ENCODE data around the gene CHST8. TPM values are rescaled to one million over a fixed set of nuclear protein-coding genes. Genes with fewer than 3 reads are reported as not detected.

Gene CHST8, protein sequence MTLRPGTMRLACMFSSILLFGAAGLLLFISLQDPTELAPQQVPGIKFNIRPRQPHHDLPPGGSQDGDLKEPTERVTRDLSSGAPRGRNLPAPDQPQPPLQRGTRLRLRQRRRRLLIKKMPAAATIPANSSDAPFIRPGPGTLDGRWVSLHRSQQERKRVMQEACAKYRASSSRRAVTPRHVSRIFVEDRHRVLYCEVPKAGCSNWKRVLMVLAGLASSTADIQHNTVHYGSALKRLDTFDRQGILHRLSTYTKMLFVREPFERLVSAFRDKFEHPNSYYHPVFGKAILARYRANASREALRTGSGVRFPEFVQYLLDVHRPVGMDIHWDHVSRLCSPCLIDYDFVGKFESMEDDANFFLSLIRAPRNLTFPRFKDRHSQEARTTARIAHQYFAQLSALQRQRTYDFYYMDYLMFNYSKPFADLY
- total RNA-seq (1 to 10 TPM in 1 of 2 donors, under 1 TPM in 1; 0.96 to 1.4 TPM), polyA plus RNA-seq (under 1 TPM in 1 of 2 donors, not detected in 1; 0.36 TPM)
- long read RNA-seq, donor 1, partial matches to known transcripts = 2 of 7 reads
- long read RNA-seq, donor 1, other reads (novel, unspliced or antisense) = 1 of 7 reads
- long read RNA-seq, donor 2, partial matches to known transcripts = 0 of 1 reads
- long read RNA-seq, donor 2, other reads (novel, unspliced or antisense) = 0 of 1 reads

DNA sequence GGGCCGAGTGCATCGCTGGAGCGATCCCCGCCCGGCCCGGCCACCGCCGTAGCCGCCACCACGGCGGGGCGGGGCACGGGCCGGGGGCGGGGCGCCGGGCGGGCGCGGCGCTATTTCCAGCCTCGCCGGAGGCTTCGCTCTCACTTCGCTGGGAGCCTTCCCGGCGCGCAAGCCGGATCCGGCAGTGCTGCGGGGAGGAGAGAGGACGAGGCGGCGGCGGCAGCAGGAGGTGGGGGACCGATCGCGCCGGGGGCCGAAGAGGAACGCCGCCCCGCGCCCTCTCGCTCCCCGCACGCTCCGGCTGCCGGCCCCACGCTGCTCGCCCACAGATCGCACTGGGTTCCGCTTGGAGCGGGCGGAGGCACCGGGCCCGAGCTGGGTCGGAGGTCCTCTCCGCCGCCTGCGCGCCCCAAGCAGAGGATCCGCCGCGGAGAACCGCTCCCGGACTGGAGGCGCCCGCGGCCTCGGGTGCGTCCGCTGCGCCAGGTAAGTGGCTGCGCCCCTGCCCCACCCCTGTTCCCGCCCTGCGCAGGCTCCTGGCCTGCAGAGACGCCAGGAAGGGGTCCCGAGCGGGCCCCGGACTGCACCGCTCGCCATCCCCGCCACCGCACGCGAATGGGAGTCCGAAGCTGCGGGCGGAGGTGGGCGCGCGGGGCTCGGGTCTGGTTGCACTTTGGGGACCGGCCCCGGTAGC is at the start of gene CHST8:
Gene CHST8 (plus strand): TSS at position 143 of the 694 bp plus-strand sequence. CDS start 67,309 bp downstream, outside the sequence.
- no peaks in the 10 kb centered on the region for H3K9me3 ChIP-seq (ENCODE audit: control insufficient read depth, low read length)
- no peaks in the 10 kb centered on the region for H3K4me1 ChIP-seq (ENCODE audit: control insufficient read depth in 1 of 2, insufficient read depth in 2 of 2, low read length in 2 of 2)
- peak within 1 kb of the TSS in 1 of 2 donors; percentile 22 for H3K4me3 ChIP-seq (ENCODE audit: low read length in 2 of 2)
- intact Hi-C loops (cut with DNase I) = no loop called here
- H3K36me3 ChIP-seq (ENCODE audit: control insufficient read depth in 1 of 2, insufficient read depth in 2 of 2, low read length in 1 of 2) = no peaks in the 10 kb centered on the region
- ATAC-seq (ENCODE audit: low FRiP score) (peak; percentile 21), DNase-seq (peak in 1 of 2 donors; percentile 73)
- no peaks in the 10 kb centered on the region for H3K27me3 ChIP-seq (ENCODE audit: control insufficient read depth in 1 of 2, insufficient read depth in 2 of 2, low read length in 1 of 2)
- 1% methylated on average over 57 to 96 of the region's 96 CpGs for WGBS, 2 donors
- H3K27ac ChIP-seq (ENCODE audit: low read depth in 1 of 2, low read length in 2 of 2) = no peak within 1 kb of the TSS

DNA sequence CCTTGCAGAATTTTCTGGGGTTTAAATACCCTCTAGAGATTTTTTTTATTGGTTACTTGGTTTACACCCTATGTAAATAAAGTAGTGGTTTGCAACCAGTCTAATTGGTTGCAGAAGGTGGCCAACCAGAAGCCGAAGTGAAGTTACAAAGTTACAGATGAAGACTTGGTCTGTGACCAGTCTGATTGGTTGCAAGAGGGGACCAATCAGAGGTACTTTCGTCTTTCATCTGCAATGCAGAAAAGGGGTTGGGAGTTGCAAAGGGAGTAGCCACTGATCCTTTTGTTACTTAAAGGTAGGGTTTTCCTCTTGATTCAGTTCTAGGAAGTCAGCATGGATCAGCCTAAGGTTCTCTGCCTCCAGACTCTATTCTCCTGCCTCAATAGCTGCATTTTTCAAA is 48.8 kb upstream of the CHST8 start:
- no peak for DNase-seq
- intact Hi-C loops (cut with DNase I) = no loop called here
- 38 to 63% methylated on average over 2 of the region's 2 CpGs for WGBS, 2 donors
- Histone ChIP-seq H3K9me3 (ENCODE audit: control insufficient read depth, low read length) (peaks cover 5% of the 10 kb centered on the region), H3K4me1 (ENCODE audit: control insufficient read depth in 1 of 2, insufficient read depth in 2 of 2, low read length in 2 of 2) (no peaks in the 10 kb centered on the region), H3K36me3 (ENCODE audit: control insufficient read depth in 1 of 2, insufficient read depth in 2 of 2, low read length in 1 of 2) (no peaks in the 10 kb centered on the region), H3K4me3 (ENCODE audit: low read length in 2 of 2) (no peak overlapping the region), H3K27ac (ENCODE audit: low read depth in 1 of 2, low read length in 2 of 2) (no peak overlapping the region), H3K27me3 (ENCODE audit: control insufficient read depth in 1 of 2, insufficient read depth in 2 of 2, low read length in 1 of 2) (no peaks in the 10 kb centered on the region)
- ATAC-seq (ENCODE audit: low FRiP score) = no peak

DNA sequence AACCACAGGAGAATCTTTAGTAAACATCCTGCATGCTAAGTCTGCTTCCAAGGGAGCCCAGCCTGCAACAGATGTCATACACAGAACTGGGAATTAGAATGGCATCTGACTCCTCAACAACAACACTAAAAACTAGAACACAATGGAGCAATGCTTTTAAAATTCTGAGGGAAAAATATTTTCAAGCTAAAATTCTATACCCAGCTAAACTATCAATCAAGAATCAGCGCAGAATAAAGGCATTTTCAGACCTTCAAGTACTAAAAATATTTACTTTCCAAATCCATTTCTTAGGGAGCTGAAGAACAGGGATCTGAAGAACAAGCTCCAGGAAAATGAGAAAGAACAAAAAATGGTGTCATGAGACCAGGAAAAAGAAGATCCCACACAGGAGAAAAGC is 46.9 kb upstream of the CHST8 start:
- H3K4me1 ChIP-seq (ENCODE audit: control insufficient read depth in 1 of 2, insufficient read depth in 2 of 2, low read length in 2 of 2) = no peaks in the 10 kb centered on the region
- no peaks in the 10 kb centered on the region for H3K27me3 ChIP-seq (ENCODE audit: control insufficient read depth in 1 of 2, insufficient read depth in 2 of 2, low read length in 1 of 2)
- intact Hi-C loops (cut with DNase I) = no loop called here
- H3K27ac ChIP-seq (ENCODE audit: low read depth in 1 of 2, low read length in 2 of 2) = no peak overlapping the region
- peaks cover 5% of the 10 kb centered on the region for H3K9me3 ChIP-seq (ENCODE audit: control insufficient read depth, low read length)
- no peak overlapping the region for H3K4me3 ChIP-seq (ENCODE audit: low read length in 2 of 2)
- no peaks in the 10 kb centered on the region for H3K36me3 ChIP-seq (ENCODE audit: control insufficient read depth in 1 of 2, insufficient read depth in 2 of 2, low read length in 1 of 2)
- ATAC-seq (ENCODE audit: low FRiP score) (no peak), DNase-seq (no peak)
- 79 to 82% methylated on average over 1 of the region's 1 CpG for WGBS, 2 donors

DNA sequence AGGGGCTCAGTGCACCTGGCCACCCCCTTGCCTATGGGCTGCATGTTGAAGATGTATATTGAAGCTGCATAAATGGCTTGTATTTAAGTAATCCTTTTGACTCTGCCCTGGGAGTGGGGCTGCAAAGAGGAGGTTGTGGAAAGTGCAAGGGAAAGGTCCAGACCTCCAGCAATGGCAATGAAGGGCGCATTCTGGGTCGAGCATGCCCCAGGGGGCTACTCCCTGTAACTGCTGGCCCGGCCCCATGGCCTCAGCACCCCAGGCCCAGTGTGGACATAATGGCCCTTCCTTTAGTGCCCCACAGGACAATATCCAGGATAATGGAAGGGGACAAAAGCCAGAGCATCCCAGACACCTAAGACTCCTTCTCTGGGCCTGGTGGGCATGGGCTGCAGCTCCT is 43.1 kb upstream of the CHST8 start:
- DNase-seq (no peak), ATAC-seq (ENCODE audit: low FRiP score) (no peak)
- Histone ChIP-seq H3K4me1 (ENCODE audit: control insufficient read depth in 1 of 2, insufficient read depth in 2 of 2, low read length in 2 of 2) (no peaks in the 10 kb centered on the region), H3K27me3 (ENCODE audit: control insufficient read depth in 1 of 2, insufficient read depth in 2 of 2, low read length in 1 of 2) (no peaks in the 10 kb centered on the region), H3K36me3 (ENCODE audit: control insufficient read depth in 1 of 2, insufficient read depth in 2 of 2, low read length in 1 of 2) (no peaks in the 10 kb centered on the region), H3K27ac (ENCODE audit: low read depth in 1 of 2, low read length in 2 of 2) (no peak overlapping the region), H3K9me3 (ENCODE audit: control insufficient read depth, low read length) (peaks cover 5% of the 10 kb centered on the region), H3K4me3 (ENCODE audit: low read length in 2 of 2) (no peak overlapping the region)
- 69 to 81% methylated on average over 3 of the region's 3 CpGs for WGBS, 2 donors
- intact Hi-C loops (cut with DNase I) = no loop called here

DNA sequence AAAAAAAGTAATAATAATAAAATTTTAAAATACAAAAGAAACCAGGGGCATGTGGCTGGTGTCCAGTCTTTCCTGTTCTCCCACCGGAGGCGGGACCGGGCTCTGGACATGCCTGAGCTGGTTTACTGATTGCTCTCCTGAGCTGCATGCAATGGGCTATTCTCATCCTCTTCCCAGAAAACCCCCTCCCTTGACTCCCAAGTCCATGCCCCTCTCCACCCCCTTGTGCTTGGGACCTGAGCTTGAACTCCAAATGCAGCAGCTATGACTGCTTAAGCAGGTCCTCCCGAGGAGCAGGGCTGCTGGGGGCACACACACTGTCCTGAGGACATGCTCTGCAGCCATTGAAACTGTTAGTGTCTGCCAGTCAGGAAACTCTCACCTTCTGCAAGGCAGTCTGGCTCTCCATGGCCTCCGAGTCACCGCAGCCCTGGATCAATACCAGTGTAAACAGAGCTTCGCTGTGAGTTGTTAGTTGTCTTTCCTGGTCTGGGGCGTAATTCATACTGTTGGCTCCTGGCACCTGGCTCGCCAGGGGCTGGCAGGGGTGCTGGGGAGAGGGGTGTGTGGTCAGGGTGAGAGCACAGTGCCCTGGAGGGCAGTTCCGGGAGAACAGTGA is 41.6 kb upstream of the CHST8 start:
- no peak for DNase-seq
- H3K27ac ChIP-seq (ENCODE audit: low read depth in 1 of 2, low read length in 2 of 2) = no peak overlapping the region
- H3K4me1 ChIP-seq (ENCODE audit: control insufficient read depth in 1 of 2, insufficient read depth in 2 of 2, low read length in 2 of 2) = no peaks in the 10 kb centered on the region
- 46 to 52% methylated on average over 10 of the region's 10 CpGs for WGBS, 2 donors
- ATAC-seq (ENCODE audit: low FRiP score) = peak; percentile 39
- H3K27me3 ChIP-seq (ENCODE audit: control insufficient read depth in 1 of 2, insufficient read depth in 2 of 2, low read length in 1 of 2) = no peaks in the 10 kb centered on the region
- intact Hi-C loops (cut with DNase I) = no loop called here
- no peaks in the 10 kb centered on the region for H3K36me3 ChIP-seq (ENCODE audit: control insufficient read depth in 1 of 2, insufficient read depth in 2 of 2, low read length in 1 of 2)
- H3K9me3 ChIP-seq (ENCODE audit: control insufficient read depth, low read length) = peaks cover under 1% of the 10 kb centered on the region
- H3K4me3 ChIP-seq (ENCODE audit: low read length in 2 of 2) = no peak overlapping the region

DNA sequence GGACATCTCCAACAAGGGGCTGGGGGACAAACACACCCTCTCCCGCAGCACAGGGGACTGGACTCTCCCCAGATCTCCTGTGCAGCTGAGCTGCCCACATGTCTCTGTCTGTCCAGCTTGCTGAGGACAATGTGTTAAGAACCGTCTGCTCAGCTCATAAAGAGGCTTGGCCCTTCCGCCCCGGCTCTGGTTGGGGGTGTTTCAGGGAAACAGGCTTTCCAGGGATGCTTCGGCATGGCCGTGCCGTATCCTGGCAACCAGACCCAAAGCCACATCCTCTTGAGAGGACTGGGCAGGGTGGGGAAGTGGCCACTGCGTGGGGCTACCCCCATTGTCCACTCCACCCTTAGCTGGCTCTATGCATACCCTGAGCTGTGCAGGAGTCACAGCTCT is 41.1 kb upstream of the CHST8 start:
- DNase-seq (no peak), ATAC-seq (ENCODE audit: low FRiP score) (no peak)
- Histone ChIP-seq H3K27ac (ENCODE audit: low read depth in 1 of 2, low read length in 2 of 2) (no peak overlapping the region), H3K4me3 (ENCODE audit: low read length in 2 of 2) (no peak overlapping the region), H3K4me1 (ENCODE audit: control insufficient read depth in 1 of 2, insufficient read depth in 2 of 2, low read length in 2 of 2) (no peaks in the 10 kb centered on the region), H3K27me3 (ENCODE audit: control insufficient read depth in 1 of 2, insufficient read depth in 2 of 2, low read length in 1 of 2) (no peaks in the 10 kb centered on the region), H3K9me3 (ENCODE audit: control insufficient read depth, low read length) (no peaks in the 10 kb centered on the region), H3K36me3 (ENCODE audit: control insufficient read depth in 1 of 2, insufficient read depth in 2 of 2, low read length in 1 of 2) (no peaks in the 10 kb centered on the region)
- WGBS, 2 donors = 50 to 68% methylated on average over 8 of the region's 8 CpGs
- intact Hi-C loops (cut with DNase I) = no loop called here

DNA sequence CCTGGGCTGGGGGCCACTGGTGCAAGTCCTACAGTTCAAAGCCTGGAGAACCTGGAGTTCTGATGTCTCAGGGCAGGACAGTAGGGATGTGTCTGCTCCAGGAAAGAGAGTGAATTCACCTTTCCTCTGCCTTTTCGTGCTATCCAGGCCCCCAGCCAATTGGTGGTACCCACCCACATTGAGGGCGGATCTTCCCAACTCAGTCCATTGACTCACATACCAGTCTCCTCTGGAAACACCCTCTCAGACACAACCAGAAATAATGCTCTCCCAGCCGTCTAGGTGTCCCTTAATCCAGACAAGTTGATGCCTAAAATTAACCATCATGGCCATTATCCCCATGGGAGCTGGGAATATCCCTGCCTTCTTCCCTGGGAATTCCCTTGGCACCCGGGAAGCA is 38.8 kb upstream of the CHST8 start:
- no peak overlapping the region for H3K27ac ChIP-seq (ENCODE audit: low read depth in 1 of 2, low read length in 2 of 2)
- no peaks in the 10 kb centered on the region for H3K4me1 ChIP-seq (ENCODE audit: control insufficient read depth in 1 of 2, insufficient read depth in 2 of 2, low read length in 2 of 2)
- no peak for ATAC-seq (ENCODE audit: low FRiP score)
- H3K27me3 ChIP-seq (ENCODE audit: control insufficient read depth in 1 of 2, insufficient read depth in 2 of 2, low read length in 1 of 2) = no peaks in the 10 kb centered on the region
- WGBS, 2 donors = 55 to 59% methylated on average over 4 of the region's 4 CpGs
- no peak overlapping the region for H3K4me3 ChIP-seq (ENCODE audit: low read length in 2 of 2)
- peaks cover 4% of the 10 kb centered on the region for H3K9me3 ChIP-seq (ENCODE audit: control insufficient read depth, low read length)
- intact Hi-C loops (cut with DNase I) = no loop called here
- H3K36me3 ChIP-seq (ENCODE audit: control insufficient read depth in 1 of 2, insufficient read depth in 2 of 2, low read length in 1 of 2) = no peaks in the 10 kb centered on the region
- no peak for DNase-seq

DNA sequence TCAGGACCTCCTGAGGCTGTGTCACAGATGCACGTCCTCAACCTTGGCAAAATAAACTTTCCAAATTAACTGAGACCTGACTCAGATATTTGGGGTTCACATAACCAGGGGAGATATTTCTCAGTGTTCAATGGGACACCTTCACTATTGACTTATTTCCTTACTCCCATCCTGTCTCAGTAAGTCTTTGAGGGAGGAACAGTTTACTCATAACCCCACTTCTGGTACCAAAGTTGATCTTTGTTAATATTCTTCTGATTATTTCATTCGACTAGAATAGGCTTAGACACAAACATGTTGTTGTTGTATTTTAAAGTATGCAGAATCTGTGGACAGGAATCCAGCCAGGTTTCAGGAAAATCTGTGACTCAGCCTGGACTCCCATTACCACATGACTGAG is 34.6 kb upstream of the CHST8 start:
- 66 to 71% methylated on average over 2 of the region's 2 CpGs for WGBS, 2 donors
- intact Hi-C loops (cut with DNase I) = no loop called here
- H3K4me1 ChIP-seq (ENCODE audit: control insufficient read depth in 1 of 2, insufficient read depth in 2 of 2, low read length in 2 of 2) = no peaks in the 10 kb centered on the region
- peaks cover 4% of the 10 kb centered on the region for H3K9me3 ChIP-seq (ENCODE audit: control insufficient read depth, low read length)
- H3K27me3 ChIP-seq (ENCODE audit: control insufficient read depth in 1 of 2, insufficient read depth in 2 of 2, low read length in 1 of 2) = no peaks in the 10 kb centered on the region
- no peak overlapping the region for H3K4me3 ChIP-seq (ENCODE audit: low read length in 2 of 2)
- H3K27ac ChIP-seq (ENCODE audit: low read depth in 1 of 2, low read length in 2 of 2) = no peak overlapping the region
- no peaks in the 10 kb centered on the region for H3K36me3 ChIP-seq (ENCODE audit: control insufficient read depth in 1 of 2, insufficient read depth in 2 of 2, low read length in 1 of 2)
- DNase-seq (no peak), ATAC-seq (ENCODE audit: low FRiP score) (no peak)
